ENCODE measurements around the gene SNX1.

- no peak for TF ChIP-seq U2AF2 (IDR thresholded peaks at IDR 0.05; ENCODE audit: low read depth, low read length)
- no peak for TF ChIP-seq CEBPB (IDR thresholded peaks at IDR 0.05; ENCODE audit: borderline replicate concordance, low read depth, low read length)
- no peak for TF ChIP-seq FOSL2 (CRISPR knock-in tag; IDR thresholded peaks at IDR 0.05)
- TF ChIP-seq ZNF614 (CRISPR knock-in tag; IDR thresholded peaks at IDR 0.05; ENCODE audit: borderline replicate concordance): no peak
- no peak for TF ChIP-seq CREB1 (IDR thresholded peaks at IDR 0.05)
- no peak for TF ChIP-seq CREB1 (CRISPR knock-in tag; IDR thresholded peaks at IDR 0.05)
- TF ChIP-seq SRSF4 (IDR thresholded peaks at IDR 0.05; ENCODE audit: low read depth, low read length, poor library complexity, severe bottlenecking): no peak
- TF ChIP-seq ZKSCAN8 (CRISPR knock-in tag; IDR thresholded peaks at IDR 0.05; ENCODE audit: borderline replicate concordance): no peak
- TF ChIP-seq AKAP8 (CRISPR knock-in tag; IDR thresholded peaks at IDR 0.05): no peak; the same call in 1 of the 2 replicates
Observed at GRCh38 chr15:64151727-64152506, 56.1 kb downstream of the SNX1 start, which contains the start of gene SNX22.

Data from HepG2 (cell line).